Fibroblast of mammary gland (primary cell): ENCODE measurements around the gene DGKB.
A peak's percentile ranks its signal among the peaks of the same experiment; 100 is the strongest.

Experiments
- DNase-seq: peaks from one replicate; pipeline ENCODE4 v3.0.0-alpha.2; 2010; ENCODE audit warnings: low read depth
- H3K4me3 ChIP-seq: 2 replicates; pipeline ENCODE4 v1.5.1; 2011; ENCODE audit warnings: low read depth, mild to moderate bottlenecking, low read length, moderate library complexity; ENCODE audit not compliant: control insufficient read depth
- TF ChIP-seq, protein P1 (sequence below): conservative IDR thresholded peaks from 2 replicates; pipeline ENCODE4 v1.5.1; 2011; ENCODE audit warnings: low read depth, low read length, inconsistent platforms; ENCODE audit not compliant: control insufficient read depth, insufficient read depth

Gene DGKB

DNA sequence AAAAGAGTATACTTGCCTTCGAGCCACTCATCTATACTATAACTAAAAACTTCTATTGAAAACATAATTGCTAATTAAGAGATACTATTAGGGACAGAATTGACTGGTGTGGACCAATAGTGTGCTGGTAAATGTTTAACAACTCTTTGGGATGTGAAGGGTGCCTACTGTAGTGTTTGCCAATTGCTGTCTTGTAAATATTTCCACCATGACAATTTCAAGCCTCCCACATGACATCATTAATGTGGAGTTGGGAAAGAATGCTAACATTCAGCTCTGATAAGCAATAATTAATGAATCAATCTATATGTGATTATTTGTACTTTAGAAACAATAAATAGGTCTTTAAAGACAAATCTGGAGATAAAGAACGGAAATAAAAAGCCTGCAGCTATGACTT, 136.8 kb downstream of the DGKB start:
- TF ChIP-seq, protein P1, sequence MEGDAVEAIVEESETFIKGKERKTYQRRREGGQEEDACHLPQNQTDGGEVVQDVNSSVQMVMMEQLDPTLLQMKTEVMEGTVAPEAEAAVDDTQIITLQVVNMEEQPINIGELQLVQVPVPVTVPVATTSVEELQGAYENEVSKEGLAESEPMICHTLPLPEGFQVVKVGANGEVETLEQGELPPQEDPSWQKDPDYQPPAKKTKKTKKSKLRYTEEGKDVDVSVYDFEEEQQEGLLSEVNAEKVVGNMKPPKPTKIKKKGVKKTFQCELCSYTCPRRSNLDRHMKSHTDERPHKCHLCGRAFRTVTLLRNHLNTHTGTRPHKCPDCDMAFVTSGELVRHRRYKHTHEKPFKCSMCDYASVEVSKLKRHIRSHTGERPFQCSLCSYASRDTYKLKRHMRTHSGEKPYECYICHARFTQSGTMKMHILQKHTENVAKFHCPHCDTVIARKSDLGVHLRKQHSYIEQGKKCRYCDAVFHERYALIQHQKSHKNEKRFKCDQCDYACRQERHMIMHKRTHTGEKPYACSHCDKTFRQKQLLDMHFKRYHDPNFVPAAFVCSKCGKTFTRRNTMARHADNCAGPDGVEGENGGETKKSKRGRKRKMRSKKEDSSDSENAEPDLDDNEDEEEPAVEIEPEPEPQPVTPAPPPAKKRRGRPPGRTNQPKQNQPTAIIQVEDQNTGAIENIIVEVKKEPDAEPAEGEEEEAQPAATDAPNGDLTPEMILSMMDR, result no peak
- no peak for DNase-seq
- no peak overlapping the region for H3K4me3 ChIP-seq

DNA sequence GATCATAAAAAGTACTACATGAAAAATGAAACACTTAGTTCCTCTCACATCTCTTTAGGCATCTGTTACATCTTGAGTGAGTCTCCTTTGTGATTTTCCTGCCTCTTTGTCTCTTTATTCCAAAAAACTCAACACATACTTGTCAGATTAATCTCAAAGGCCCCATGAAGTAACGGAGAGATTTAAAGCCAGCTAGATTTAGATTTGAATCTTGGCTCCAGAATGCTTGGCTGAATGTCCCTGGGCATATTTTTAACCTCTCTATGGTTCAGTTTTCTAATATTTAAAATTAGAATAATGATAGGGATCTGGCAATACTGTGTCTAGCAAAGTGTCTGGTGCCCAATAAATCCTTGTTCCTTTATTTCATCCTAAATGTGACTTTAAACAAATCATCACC, 140.0 kb downstream of the DGKB start:
- no peak for DNase-seq
- H3K4me3 ChIP-seq, result no peak overlapping the region
- TF ChIP-seq, protein P1, result no peak

DNA sequence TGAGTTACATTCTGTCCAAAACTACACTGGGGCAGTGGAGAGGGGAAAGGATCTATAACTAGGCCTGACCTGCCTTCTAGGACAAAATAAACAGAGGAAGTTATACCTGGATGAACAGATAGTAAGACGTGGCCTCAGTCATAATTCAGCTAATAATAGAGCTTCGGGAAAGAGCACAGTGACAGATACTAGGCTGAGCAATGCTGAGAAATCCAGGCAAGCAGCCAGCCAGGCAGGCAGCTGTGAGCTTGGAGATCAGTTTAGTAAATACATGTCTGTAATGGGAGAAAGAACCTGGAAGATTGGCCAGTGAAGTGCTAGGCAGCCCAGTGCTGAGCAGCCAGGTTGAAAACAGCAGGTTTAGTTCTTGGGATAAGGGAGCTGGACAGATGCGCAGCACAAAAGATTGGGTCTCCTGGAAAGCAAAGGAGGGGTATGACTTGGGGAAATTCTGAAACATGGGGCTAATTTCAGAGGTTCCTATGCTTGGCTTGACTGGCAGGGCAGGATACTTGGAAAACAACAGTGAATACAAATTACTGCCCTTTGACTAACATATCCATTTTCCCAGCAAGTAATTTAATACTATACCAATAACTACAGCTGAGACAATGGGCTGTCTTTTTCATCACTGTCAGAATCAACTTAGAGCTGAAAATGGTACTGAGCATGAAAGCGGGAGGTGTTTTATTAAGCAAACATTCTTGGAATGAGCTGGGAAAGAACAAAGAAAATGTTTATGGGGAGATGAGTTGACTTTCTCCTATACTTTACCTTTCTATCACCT, 140.8 kb downstream of the DGKB start:
- H3K4me3 ChIP-seq, result no peak overlapping the region
- DNase-seq, result peak; percentile 85
- TF ChIP-seq, protein P1, result no peak

DNA sequence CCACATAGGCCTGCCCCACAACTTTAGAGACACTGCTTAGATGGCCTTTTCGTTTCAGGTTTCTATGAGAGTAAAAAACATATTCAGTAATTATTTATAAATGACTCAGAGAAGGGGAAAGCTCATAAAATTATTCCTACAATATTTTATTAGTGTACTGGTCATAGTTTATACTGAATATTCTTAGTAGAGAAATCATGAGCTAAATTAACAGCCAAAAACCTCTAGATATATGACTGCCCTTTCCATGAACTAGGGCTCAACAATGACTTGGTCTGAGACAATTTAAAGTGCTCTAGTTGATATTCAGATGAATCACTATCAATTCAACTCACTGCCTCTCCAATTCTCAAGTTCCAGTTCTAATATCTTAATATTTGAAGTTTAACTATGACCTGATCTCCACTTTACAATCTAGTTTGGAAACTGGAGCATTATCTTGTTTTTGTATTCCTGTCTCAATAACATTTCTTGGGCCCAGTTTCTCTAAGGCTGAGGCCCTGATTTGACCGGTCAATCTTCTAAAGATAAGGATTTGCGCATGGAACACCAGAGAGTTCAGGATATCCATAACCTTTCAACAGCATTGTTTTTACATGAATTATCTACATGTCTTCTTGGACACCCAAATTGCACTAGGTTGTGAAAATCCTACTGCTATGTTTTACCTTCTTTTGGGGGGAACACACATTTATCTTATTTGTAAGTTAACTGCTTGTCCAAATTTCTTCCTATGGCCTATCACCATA, 141.6 kb downstream of the DGKB start:
- TF ChIP-seq, protein P1, result no peak
- no peak for DNase-seq

DNA sequence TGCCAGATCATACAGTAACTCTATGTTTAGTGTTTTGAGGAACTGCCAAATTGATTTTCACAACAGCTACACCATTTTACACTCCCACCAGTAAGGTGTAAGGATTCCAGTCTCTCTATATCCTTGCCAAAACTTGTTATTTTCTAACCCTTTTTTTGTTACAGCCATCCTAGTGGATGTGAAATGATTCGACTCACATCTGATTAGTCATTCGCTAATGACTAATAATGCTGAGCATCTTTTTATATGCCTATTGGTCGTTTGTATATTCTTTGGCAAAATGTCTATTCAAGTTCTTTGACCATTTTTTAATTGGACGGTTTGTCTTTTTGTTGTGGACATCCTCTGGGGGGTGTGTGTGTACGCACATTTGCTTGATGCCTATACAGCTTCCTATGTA, 142.8 kb downstream of the DGKB start:
- no peak overlapping the region for H3K4me3 ChIP-seq
- DNase-seq, result peak; percentile 43
- TF ChIP-seq, protein P1, result no peak

More for the DNA sequence above, 141.6 kb downstream of the DGKB start:
- H3K4me3 ChIP-seq, result no peak overlapping the region

DNA sequence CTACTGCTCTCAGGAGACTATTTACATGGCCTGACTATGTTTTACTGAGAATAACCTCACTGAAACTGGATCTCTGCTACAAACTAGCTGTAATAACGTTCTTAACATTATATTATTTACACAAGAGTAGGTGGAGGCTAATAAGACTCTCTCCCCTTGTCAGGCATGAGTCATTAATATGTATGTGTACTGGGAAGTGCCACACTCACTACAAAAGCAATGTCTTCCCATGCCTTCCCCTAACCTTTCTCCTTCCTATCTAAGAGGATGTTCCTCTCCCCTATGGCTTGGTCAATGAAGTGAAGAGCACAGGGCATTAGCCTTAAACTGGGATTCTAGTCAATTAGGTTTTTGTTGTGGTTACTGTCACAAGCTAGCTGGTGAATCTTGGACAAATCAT, 147.9 kb downstream of the DGKB start:
- DNase-seq, result peak; percentile 74
- TF ChIP-seq, protein P1, result no peak
- H3K4me3 ChIP-seq, result no peak overlapping the region
